ENCODE measurements around the gene CP.

Gene CP

GRCh38 chr3:149186219-149186618 is 35.4 kb downstream of the CP start:
- DNase-seq (ENCODE audit: low read depth, low spot score), result no peak

GRCh38 chr3:149181182-149181581 is 40.4 kb downstream of the CP start:
- no peak for DNase-seq (ENCODE audit: low read depth, low spot score)

GRCh38 chr3:149180057-149180573 is 41.5 kb downstream of the CP start:
- DNase-seq (ENCODE audit: low read depth, low spot score), result no peak

GRCh38 chr3:149179220-149179619 is 42.4 kb downstream of the CP start:
- DNase-seq (ENCODE audit: low read depth, low spot score), result no peak

- no peak for DNase-seq (ENCODE audit: low read depth, low spot score)
These were observed 44.5 kb downstream of the CP start for GRCh38 chr3:149177122-149177521.

GRCh38 chr3:149174901-149175300 is 46.7 kb downstream of the CP start:
- no peak for DNase-seq (ENCODE audit: low read depth, low spot score)

- DNase-seq (ENCODE audit: low read depth, low spot score), result no peak
These were observed 51.0 kb downstream of the CP start for GRCh38 chr3:149170672-149171071.

- no peak for DNase-seq (ENCODE audit: low read depth, low spot score)
These were observed 53.7 kb downstream of the CP start for GRCh38 chr3:149167898-149168297.

GRCh38 chr3:149163066-149163465 is 58.6 kb downstream of the CP start:
- DNase-seq (ENCODE audit: low read depth, low spot score), result no peak

- no peak for DNase-seq (ENCODE audit: low read depth, low spot score)
These were observed 59.6 kb downstream of the CP start for GRCh38 chr3:149162007-149162406.

- DNase-seq (ENCODE audit: low read depth, low spot score), result no peak
These were observed 60.8 kb downstream of the CP start for GRCh38 chr3:149160754-149161300.

GRCh38 chr3:149153402-149153801 is 68.2 kb downstream of the CP start:
- DNase-seq (ENCODE audit: low read depth, low spot score), result no peak

GRCh38 chr3:149152420-149152819 is 69.2 kb downstream of the CP start:
- DNase-seq (ENCODE audit: low read depth, low spot score), result no peak

GRCh38 chr3:149151843-149152242 is 69.8 kb downstream of the CP start:
- no peak for DNase-seq (ENCODE audit: low read depth, low spot score)

GRCh38 chr3:149150436-149150835 is 71.2 kb downstream of the CP start:
- no peak for DNase-seq (ENCODE audit: low read depth, low spot score)

- DNase-seq (ENCODE audit: low read depth, low spot score), result no peak
These were observed 75.7 kb downstream of the CP start for GRCh38 chr3:149145974-149146373.

GRCh38 chr3:149145356-149145755 is 76.3 kb downstream of the CP start:
- no peak for DNase-seq (ENCODE audit: low read depth, low spot score)

- no peak for DNase-seq (ENCODE audit: low read depth, low spot score)
These were observed 78.9 kb downstream of the CP start for GRCh38 chr3:149142682-149143081.

- DNase-seq (ENCODE audit: low read depth, low spot score), result no peak
These were observed 87.1 kb downstream of the CP start for GRCh38 chr3:149134575-149134974.

- DNase-seq (ENCODE audit: low read depth, low spot score), result no peak
These were observed 90.0 kb downstream of the CP start for GRCh38 chr3:149131589-149131988.

GRCh38 chr3:149129326-149130205 is 92.1 kb downstream of the CP start, which contains the start of gene HPS3:
Gene HPS3 (plus strand): TSS chr3:149129638. CDS start chr3:149129724, 86 bp downstream.
- peak; percentile 64 for DNase-seq (ENCODE audit: low read depth, low spot score)

GRCh38 chr3:149128821-149129220 is 92.8 kb downstream of the CP start:
- DNase-seq (ENCODE audit: low read depth, low spot score), result no peak
